ENCODE measurements around the gene KRI1.
A peak's percentile ranks its signal among the peaks of the same experiment; 100 is the strongest.

GRCh38 chr19:10565567-10566407 is at the start of gene KRI1:
- TF ChIP-seq, protein P1, sequence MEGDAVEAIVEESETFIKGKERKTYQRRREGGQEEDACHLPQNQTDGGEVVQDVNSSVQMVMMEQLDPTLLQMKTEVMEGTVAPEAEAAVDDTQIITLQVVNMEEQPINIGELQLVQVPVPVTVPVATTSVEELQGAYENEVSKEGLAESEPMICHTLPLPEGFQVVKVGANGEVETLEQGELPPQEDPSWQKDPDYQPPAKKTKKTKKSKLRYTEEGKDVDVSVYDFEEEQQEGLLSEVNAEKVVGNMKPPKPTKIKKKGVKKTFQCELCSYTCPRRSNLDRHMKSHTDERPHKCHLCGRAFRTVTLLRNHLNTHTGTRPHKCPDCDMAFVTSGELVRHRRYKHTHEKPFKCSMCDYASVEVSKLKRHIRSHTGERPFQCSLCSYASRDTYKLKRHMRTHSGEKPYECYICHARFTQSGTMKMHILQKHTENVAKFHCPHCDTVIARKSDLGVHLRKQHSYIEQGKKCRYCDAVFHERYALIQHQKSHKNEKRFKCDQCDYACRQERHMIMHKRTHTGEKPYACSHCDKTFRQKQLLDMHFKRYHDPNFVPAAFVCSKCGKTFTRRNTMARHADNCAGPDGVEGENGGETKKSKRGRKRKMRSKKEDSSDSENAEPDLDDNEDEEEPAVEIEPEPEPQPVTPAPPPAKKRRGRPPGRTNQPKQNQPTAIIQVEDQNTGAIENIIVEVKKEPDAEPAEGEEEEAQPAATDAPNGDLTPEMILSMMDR (conservative IDR thresholded peaks at IDR 0.05 in 1 of 2, IDR thresholded peaks at IDR 0.05 in 1 of 2; ENCODE audit: low read depth in 1 of 2, low read length in 2 of 2): peak in 1 of 2 donors; percentile 12
- no peak for TF ChIP-seq EZH2 (IDR thresholded peaks at IDR 0.05; ENCODE audit: low read length, missing control alignments)
